Stimulated activated CD8-positive, alpha-beta memory T cell treated with anti-CD3 and anti-CD28 coated beads, Interleukin-2, amount 100 ng/mL, for 48 hours (primary cell): ENCODE measurements around the gene SMCO3.
A peak's percentile ranks its signal among the peaks of the same experiment; 100 is the strongest.

Experiments
- DNase-seq, 2 donors: peaks; one replicate each; pipeline ENCODE4 v3.0.0-alpha.2; 2020; ENCODE audit warnings: low read depth in 2 of 2

SMCO3 gene

GRCh38 chr12:14827043-14827442 lies 13.1 kb upstream of the SMCO3 start:
- DNase-seq = no peak

- DNase-seq = no peak
Observed at GRCh38 chr12:14826491-14826890, 12.5 kb upstream of the SMCO3 start.

DNA sequence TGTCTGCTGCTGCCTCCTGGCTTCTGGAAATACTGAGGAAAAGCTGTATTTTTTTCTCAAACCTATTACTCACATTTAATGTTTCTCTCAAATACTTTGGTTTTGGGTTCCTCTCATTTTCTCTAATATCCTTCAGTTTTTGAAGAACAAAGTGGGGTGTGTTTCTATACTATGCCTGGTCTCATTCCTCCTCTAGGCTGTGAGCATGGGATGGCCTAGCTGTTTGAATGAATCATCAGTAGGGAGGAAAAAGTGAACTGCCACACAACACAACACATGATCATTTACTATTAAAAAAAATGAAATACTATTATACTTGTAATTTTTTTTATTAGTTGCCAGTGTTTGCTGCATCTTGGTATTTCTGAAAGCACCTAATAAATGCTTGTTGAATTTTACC lies 11.3 kb upstream of the SMCO3 start:
- no peak for DNase-seq

DNA sequence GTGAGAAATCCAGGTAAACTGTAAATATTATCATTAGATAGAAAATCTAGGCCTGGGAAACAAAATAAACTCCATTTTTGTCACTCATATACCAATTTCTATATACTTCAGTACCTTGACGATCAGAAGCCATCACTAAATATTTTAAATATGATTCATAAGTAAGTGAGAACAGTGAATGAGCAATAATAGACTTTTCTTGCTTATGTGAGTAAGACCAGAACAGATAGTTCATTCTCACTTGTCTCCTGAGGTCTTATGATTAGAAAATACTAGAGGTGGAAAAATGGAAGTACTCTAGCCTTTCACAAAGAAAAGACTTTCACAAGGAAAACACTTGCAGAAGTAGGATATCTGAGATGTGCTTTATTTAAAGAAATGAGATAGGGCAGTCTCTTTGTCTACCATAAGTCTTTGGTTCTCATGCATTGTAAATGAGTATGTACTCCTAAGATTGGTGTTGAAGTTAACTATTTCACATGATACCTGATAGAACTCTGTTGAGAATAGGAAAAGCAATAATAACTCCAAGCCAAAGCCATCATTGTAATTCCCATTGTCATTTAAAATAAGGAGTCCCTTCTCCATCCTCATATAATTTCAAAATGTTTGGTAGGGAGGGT lies 10.1 kb upstream of the SMCO3 start:
- DNase-seq = no peak

- DNase-seq = no peak
Observed at GRCh38 chr12:14811486-14811885, 2.5 kb downstream of the SMCO3 start.

GRCh38 chr12:14810953-14811483 lies 3.0 kb downstream of the SMCO3 start:
- DNase-seq = no peak

GRCh38 chr12:14810167-14810952 lies 3.6 kb downstream of the SMCO3 start:
- DNase-seq = no peak

- no peak for DNase-seq
Observed at GRCh38 chr12:14803830-14804160, 10.2 kb downstream of the SMCO3 start.

GRCh38 chr12:14803011-14803829 lies 10.8 kb downstream of the SMCO3 start, which contains the start of the genes C12orf60 and WBP11:
Gene C12orf60, plus strand, starts transcription at chr12:14803670. Its CDS starts 19,266 bp downstream, at chr12:14822936.
Gene WBP11, minus strand, starts transcription at chr12:14803478. Its CDS starts 2,095 bp downstream, at chr12:14801383.
- DNase-seq = peak; percentile 63 to 78

DNA sequence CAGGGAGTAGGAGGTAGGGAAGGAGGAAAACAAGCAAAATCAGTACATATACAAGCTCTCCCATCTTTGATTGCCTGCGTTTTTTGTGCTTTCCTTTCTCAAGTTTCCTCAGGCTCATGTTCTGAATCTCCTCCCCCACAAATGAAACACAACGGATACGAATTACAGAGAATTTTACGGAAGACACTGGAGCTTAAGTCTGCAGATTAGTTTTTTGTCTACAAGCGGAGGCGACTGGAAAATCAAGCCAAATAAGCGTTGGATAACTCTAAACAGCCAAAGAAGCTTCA lies 11.3 kb downstream of the SMCO3 start:
- no peak for DNase-seq

- DNase-seq = no peak
Observed at GRCh38 chr12:14802247-14802646, 11.7 kb downstream of the SMCO3 start.

- no peak for DNase-seq
Observed at GRCh38 chr12:14795028-14795448, 18.9 kb downstream of the SMCO3 start.

DNA sequence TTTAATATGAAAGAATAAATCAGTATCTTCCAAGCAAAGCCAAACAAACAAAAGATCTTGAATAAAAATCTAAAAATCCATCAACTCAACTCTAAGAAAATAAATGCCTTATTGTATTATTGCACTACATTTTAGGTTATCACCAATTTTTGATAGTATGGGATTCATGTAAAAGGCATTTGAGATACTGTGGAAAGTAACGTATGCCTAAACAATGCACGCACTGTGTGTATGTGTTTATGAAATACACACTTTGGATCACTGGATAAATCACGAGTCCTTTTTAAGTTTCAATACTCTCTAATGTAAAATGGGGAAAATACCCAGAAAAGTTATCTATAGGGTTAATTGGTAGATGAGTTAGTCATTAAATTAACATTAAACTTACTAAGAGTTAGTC lies 28.4 kb downstream of the SMCO3 start:
- no peak for DNase-seq

- no peak for DNase-seq
Observed at GRCh38 chr12:14784471-14784870, 29.5 kb downstream of the SMCO3 start.

DNA sequence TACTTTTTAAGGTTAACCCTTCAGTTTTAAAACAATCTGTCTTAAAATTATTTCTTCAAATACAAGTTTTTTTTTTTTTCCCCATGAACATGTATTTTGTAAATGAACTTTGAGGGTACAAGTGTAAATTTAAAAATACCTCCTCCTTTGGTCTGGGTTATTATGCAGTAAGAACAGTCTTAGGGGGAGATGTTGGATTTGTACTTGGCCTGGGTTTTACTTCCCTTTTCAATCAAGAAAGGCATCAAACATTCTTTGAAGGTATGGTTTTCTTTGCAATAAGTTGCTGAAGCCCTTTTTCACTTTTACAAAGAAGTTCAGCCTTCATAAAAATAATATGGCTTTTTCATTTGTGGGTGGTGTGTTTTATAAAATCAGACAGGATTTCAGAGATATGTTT lies 31.2 kb downstream of the SMCO3 start:
- no peak for DNase-seq

DNA sequence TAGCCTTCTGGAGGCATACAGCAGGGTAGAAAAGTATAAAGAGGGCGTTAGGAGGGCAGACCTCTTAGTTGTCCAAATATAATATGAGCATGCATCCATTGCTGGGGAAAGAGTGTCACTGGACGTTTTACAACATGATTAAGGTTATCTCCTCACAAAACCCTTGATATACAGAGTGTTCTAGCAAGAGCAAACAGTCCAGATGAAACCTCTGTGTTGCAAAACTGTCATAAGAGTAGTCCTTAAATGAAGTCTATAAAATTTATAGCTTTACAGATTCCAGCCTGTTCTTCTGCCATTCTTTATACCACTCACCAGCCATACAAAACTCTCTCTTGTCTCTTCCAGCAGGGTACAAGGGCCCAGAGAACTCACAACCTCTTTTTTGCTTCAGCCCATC lies 32.4 kb downstream of the SMCO3 start:
- no peak for DNase-seq

DNA sequence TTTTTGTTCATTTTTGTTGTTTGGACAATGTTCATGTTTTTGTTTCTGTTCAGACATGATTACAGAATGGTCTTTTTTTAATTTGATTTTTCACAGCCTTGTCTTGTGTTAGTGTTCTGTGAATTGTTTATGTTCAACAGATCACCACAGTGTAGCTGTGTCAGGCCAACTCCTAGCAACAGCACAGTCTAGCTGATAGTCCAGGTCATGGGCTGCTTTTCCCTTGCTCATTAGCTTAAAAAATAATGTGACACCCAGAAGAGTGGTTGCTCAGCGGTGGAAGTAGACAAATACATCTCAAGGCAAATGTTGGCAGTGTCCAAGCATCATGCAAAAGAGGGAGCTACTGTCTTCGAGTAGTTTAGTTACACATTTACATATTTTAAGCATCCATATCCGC lies 33.1 kb downstream of the SMCO3 start:
- no peak for DNase-seq

DNA sequence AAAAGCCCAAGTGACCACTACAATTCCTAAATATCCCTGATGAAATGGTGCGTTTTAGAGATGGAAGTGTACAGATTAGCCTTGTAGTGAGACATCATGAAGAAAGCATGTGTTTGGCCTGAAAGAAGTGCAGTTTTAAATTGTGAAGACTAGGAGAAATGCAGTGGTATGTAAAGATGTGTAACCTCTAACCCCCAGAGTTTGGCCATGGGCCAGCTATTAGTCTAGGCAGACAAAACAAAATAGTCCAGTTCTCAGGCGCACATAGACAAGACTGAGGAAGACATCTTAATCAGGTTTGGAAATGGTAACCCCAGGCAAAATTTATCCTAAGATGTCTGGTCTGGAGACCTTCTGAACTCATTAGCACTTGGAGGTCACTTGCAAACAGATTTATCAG lies 34.1 kb downstream of the SMCO3 start:
- no peak for DNase-seq

- no peak for DNase-seq
Observed at GRCh38 chr12:14777271-14777670, 36.7 kb downstream of the SMCO3 start.

GRCh38 chr12:14776236-14776961 lies 37.6 kb downstream of the SMCO3 start:
- DNase-seq = no peak

DNA sequence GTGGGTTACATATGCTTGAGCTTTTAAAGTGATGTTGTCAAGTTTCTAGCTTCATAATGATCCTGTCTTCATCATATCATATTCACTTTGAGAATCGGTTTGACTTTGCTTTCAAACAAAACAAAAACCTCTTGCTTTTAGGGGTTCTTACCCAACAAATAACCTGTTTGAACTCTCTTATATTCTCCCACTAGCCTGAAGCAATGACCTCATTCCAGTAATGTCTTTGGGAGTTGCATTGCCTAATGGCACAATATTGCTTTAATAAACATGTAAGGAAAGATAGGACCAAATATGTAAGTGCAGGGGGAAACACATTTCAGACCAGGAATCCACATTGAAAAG lies 38.4 kb downstream of the SMCO3 start:
- no peak for DNase-seq
